Measurements from ENCODE around the gene MAGI2.
A peak's percentile ranks its signal among the peaks of the same experiment; 100 is the strongest.

Gene MAGI2

GRCh38 chr7:78080811-78081210 is 1372.7 kb downstream of the MAGI2 start:
- no peak for DNase-seq (ENCODE audit: low spot score)

DNA sequence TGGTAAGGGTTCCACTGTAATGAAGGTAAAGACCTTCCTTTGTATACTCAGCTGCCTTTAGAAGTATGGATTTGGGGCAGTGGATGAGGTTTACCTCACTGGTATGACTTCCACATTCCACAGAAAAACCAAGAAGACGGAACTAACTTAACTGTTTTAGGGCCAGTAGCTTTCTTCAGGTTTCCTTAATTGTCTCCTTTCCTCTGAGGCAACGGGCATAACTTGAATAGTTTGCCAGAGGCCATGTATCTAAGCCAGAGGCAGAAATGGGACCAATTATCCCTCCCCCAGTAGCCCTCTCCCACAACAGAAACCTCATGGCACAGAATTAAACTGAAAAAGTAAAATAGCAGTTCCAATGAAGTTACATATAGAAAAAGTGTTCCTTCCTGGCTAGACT is 1373.2 kb downstream of the MAGI2 start:
- no peak for DNase-seq (ENCODE audit: low spot score)

- DNase-seq (ENCODE audit: low spot score), result no peak
These were observed 1378.8 kb downstream of the MAGI2 start for GRCh38 chr7:78074713-78075112.

DNA sequence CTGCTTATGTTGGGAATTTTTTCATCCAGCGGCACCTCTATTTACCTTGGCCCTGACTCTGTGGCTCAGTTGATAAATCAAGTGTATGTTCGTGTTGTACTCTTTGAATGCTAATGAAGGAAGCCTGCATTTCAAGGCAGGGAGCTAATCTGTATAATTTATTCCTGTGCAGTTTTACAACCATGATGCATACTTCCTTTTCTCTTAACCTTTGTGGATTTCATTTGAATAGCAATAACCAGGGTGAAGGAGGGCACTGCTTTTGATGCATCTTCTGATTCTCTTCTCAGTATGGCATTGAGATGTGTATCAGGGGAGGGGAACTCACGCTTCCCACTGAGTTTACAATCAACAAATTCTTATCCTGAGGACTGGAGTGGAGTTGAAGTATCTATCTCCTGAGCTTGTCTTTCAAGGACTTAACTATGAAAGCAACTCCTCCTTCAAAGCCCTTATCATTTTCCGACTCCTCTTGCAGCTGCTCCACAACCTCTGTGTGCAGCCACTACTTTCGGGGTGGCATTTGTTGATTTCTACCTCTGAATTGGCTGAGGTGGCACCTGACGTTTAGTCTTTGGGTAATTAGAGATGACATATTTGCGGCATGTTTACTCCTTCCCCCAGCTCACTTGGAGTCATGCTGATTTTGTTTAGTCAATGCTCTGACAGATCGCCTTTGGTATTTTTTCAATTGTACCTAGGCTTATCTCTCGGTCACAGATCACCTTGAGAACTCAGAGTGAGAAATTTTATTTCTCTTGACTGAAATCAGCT is 1379.7 kb downstream of the MAGI2 start:
- DNase-seq (ENCODE audit: low spot score), result no peak

DNA sequence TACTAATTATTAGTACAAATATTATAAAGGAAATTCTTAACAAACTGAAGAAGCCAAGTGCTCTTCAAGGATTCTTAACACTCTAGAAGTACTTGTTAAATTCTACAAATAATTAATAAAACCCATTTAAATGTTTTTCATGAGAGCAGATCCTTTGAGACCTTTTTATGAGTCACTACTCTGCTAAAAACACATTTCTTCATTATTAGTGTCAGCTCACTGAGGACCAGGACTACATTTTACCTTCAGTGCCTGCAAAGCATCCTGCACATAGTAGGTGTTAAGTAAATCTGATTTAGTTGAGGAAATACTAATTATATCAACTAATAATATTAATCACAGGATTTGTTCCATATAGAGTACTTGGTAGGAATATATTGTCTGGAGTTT is 1381.3 kb downstream of the MAGI2 start:
- no peak for DNase-seq (ENCODE audit: low spot score)

DNA sequence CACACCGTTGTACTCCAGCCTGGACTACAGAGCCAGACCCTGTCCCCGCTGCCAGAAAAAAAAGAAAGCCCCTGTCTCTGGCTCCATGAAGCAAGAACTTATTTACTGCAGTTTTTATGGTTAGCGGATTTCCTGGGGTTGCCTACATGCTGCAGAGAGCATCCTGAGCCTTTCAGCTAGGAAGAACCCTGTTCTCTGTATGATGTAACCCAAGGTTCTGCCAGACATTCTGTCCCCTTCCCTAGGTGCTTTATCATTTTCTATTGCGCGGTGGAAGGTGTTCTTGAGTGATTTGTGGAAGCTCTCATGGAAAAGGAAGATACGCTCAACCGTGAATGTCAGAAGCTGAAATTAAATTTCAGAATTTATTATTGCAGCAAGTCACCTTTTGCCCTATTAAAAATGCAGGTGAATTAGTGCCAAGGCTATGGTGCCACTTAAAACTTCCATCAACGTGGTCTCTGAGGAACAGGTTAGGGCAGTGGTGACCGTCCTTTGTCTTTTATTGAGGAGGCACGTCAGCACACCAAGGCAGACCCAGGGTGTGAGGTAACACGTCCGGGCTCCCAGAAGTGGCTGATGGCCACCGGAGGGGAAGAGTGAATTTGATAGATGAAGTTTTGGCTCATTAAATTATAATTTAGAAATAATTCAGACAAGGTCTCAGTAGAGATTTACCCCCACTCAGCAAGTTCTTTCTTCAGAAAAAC is 1381.8 kb downstream of the MAGI2 start:
- no peak for DNase-seq (ENCODE audit: low spot score)

- no peak for DNase-seq (ENCODE audit: low spot score)
These were observed 1386.9 kb downstream of the MAGI2 start for GRCh38 chr7:78066599-78066998.

- DNase-seq (ENCODE audit: low spot score), result no peak
These were observed 1389.7 kb downstream of the MAGI2 start for GRCh38 chr7:78063758-78064157.

- no peak for DNase-seq (ENCODE audit: low spot score)
These were observed 1391.3 kb downstream of the MAGI2 start for GRCh38 chr7:78062214-78062613.

DNA sequence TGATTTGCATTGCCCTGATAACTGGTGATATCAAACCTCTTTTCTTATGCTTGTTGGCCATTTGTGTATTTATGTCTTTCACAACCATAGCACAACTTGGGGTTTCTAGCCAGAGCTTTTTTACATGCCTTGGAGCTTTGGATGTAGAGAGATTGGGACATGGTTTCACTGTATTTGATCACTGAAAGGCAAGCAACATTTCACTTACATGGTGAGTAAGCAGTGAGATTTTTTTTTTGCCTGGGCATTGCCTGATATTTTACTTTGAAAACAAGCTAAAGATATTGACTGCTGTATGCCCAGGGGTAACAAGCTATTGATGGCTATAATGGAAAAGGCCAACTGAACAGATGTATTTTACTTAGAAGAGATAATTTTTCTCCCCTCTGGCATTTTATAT is 1395.9 kb downstream of the MAGI2 start:
- no peak for DNase-seq (ENCODE audit: low spot score)

DNA sequence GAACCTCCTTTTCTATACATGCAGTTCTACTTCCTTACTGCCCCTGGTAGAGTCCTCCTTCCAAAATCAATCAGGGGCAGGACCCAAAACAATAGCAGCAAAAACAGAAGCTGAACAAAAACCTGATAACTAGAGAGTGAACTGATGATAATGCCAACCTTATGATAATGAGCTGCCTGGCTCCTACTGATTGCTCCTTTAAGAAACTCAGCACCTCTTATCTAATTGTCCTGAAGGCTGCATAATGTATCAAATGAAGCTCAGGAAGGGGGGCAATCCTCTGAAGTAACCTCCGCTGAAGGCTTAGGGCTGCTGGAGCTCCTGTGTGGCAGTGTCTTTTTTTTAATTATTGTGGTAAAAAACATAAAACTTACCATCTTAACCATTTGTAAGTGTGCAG is 1397.9 kb downstream of the MAGI2 start:
- no peak for DNase-seq (ENCODE audit: low spot score)

DNA sequence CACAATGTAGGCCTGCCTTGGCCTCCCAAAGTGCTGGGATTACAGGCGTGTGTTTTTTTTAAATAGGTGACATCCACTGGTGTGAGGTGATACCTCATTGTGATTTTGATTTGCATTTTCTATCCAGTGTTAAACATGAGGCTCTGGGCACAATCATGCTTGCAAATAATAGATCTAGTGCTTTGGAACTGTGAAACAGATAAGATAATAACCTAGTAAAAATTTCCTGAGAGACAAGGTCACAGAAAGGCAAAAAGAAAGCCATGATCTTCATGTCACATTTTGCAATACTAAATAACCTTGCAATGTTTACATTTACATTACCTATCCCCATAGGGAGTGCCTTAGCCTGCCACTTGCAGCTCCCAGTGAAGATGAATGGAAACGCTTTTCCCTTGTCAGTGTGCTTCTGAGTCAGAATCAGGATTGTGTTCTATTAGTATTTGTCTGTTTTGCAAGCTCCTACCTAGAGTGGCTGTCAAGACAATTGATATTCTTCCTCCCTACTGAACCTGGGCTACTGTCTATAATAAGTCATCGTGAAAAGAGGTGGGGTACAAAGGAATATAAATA is 1398.4 kb downstream of the MAGI2 start:
- no peak for DNase-seq (ENCODE audit: low spot score)

DNA sequence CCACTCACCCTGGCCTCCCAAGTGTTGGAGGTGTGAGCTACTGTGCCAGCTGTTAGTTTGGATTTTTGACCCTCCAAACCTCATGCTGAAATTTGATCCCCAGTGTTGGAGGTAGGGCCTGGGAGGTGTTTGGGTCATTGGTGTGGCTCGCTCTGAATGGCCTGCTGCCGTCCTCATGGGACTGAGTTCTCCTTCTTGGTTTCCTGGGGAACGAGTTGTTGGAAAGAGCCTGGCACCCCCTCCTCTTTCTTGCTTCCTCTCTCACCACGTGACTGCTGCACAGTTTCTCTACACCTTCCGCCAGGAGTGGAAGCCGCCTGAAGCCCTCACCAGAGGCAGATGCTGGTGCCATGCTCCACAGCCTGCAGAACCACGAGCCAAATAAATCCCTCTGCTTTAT is 1401.4 kb downstream of the MAGI2 start:
- peak; percentile 53 for DNase-seq (ENCODE audit: low spot score)

- DNase-seq (ENCODE audit: low spot score), result no peak
These were observed 1405.7 kb downstream of the MAGI2 start for GRCh38 chr7:78047800-78048199.

DNA sequence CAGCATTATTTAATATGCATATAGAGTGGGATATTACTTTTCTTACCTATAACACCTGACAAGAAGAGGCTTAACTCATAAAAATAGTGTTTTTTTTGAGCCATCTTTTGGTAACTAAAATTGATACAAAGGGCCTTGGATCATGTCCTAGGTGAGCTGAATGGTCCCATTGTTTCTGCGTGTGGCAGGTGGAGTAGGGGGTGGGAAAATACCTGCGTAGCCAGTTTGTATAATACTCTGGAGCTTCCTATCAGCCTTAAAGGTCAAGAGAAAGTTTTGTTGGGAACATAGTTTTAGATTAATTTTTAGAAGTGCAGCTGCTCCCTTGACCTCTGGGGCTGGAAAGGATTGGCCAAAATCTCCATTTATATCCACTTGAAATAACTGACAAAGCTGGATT is 1410.3 kb downstream of the MAGI2 start:
- no peak for DNase-seq (ENCODE audit: low spot score)

- DNase-seq (ENCODE audit: low spot score), result no peak
These were observed 1412.0 kb downstream of the MAGI2 start for GRCh38 chr7:78041423-78041822.

DNA sequence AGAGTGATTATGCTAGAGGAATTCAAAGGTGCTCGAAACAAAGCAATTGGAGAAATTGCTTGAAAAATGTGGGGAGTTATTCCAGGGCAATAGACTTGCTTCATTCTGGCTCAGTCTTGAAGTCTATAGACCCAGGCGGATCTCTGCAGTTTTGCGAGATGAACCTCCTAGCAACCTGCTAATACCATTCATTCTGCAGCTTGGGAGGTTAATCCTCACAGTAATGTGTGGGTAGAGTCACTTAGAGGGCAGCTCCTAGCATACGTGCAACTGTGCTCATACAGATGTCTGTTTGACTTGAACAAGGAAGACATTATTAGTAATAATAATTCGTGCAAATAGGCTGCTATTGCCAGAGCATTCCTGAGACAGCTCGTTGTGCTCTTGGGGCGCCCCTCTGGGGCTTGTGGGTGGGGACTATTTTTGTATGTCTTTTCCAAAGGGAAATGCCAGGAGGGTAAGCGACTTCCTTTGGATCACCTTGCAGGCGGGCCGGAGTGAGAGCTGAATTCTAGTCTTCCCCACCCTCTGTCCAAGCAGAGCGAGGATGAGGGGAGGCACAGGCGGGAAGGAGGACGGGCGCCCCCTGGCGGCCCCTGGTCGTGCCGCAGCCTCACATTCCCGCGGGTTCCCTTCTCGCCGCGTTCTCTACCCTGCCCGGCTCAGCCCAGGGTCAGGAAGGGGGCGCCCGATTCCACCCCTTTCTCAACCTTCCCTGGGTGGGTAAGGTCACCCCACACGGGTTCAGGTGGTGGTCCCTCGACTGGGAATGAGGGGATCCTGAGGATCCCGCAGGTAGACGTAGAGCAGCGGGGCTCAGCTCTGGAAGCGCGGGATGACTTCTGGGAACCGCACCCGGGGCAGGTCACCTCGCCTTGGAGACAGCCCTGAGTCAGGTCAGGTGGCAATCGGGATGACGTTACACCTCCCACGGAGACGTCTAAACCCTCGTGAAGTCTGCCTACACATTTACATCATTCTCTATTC is 1413.4 kb downstream of the MAGI2 start:
- peak; percentile 71 for DNase-seq (ENCODE audit: low spot score)

DNA sequence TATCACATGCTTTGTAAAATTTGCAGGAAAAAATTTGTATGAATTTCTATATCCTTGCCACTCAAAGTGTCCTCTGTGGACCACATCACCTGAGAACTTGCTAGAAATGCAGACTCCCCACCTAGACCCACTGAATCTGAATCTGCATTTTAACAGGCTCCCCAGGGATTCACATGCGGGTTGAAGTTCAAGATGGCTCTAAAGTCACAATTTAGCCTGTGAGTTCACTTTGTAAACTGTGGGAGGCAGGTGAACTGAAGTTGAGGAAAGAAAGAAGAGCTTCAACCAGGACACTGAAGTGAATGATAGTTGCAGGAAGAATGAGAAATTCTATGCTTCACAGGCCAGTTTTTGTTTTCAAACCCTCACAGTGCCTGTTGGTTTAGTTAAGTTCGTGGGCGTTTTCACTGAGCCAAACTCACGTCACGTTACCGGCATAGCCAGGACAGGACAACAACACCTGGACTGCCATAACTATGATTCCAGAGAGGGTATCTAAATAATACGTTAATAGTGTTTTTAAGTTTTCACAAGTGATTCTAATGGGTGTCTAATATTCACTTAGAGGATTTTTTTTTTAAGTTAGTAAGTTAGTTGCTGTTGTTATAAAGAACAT is 1414.9 kb downstream of the MAGI2 start:
- DNase-seq (ENCODE audit: low spot score), result no peak

- DNase-seq (ENCODE audit: low spot score), result no peak
These were observed 1415.9 kb downstream of the MAGI2 start for GRCh38 chr7:78037603-78038002.

DNA sequence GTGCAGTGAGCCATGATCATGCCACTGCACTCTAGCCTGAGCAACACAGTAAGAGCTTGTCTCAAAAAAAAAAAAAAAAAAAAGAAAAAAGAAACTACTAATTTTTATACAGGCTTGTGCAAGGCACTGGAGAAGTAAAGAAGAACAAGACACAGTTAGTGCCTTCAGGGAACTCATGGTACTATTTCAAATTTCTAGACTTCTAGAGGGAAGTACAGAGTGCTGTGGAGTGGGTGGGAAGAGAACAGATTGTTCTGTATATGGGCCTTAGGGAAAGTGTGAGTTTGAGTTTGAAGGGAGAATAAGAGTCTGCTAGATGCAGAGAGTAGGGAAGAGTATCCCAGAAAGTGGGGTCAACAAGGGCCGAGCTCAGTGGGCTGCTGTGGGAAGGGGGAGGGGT is 1420.1 kb downstream of the MAGI2 start:
- DNase-seq (ENCODE audit: low spot score), result no peak

- DNase-seq (ENCODE audit: low spot score), result no peak
These were observed 1427.0 kb downstream of the MAGI2 start for GRCh38 chr7:78026492-78026891.

GRCh38 chr7:78024591-78024990 is 1428.9 kb downstream of the MAGI2 start:
- no peak for DNase-seq (ENCODE audit: low spot score)
